Inflammatory macrophage treated with lipopolysaccharide for 1 hour (primary cell): ENCODE results near the gene XRN1.
"Not testable (repeated sequence)": the region's sequence is repeated elsewhere in the genome, so short reads cannot be mapped to it uniquely, and the experiment has no call there.

ENCODE experiments used
- DNase-seq, 2 donors: peaks; one replicate each; pipeline ENCODE4 v3.0.0-alpha.2; 2020 to 2022

Gene XRN1

GRCh38 chr3:142433110-142433509, 14.7 kb downstream of the XRN1 start:
- DNase-seq: no peak

GRCh38 chr3:142429582-142429981, 18.3 kb downstream of the XRN1 start:
- DNase-seq: no peak

DNA sequence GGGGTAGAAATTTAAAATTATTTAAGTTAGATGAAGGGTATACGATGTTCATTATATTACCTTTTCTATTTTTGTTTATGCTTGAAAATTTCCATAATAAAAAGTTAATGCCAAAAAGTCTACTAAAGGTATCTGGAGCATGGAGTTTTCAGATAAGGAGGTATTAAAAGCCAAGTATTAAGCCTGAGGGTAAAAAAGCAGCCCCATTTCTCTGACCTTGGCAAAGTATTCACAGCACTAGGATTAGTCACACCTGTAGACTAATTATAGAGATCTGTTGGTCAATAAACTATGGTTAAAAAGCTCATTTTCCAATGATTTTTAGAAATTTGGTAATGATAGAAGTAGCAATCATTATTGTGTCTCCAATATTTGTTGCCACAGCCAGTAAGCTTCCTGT, 23.1 kb downstream of the XRN1 start:
- no peak for DNase-seq

DNA sequence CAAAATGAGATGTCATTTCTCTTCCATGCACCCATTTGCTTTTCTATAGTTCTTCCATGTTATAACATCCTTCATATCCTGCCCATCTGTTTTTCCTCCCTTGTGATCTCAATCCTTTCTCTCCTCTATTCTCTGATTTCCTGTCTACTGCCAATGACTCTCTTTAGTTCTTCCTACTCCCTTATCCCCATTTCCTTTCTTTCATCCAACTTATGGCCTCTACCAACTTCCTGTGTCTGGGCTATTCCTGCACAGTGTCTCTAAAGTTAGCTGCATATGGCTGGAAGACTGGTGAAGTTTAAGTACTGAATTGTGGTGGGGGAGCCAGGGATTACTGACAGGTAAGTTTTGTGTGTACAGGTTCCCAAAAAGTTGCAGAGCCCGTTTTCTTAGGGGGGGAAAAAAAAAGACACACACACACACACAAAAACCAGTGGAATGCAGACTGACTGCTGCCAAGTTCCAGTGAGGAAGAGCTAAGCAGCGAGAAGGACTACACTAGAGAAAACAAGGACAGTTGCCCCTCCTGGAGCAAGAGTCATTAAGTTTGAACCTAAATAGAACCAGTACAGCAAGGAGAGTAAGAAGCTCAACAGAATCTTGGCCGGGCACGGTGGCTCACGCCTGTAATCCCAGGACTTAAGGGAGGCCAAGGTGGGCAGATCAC, 28.8 kb downstream of the XRN1 start:
- no peak for DNase-seq

- DNase-seq: no peak
Observed at GRCh38 chr3:142417302-142417701, 30.5 kb downstream of the XRN1 start.

- DNase-seq: not testable (repeated sequence)
Observed at GRCh38 chr3:142400537-142400936, 47.3 kb downstream of the XRN1 start.

- no peak for DNase-seq
Observed at GRCh38 chr3:142394921-142395622, 52.8 kb downstream of the XRN1 start.

DNA sequence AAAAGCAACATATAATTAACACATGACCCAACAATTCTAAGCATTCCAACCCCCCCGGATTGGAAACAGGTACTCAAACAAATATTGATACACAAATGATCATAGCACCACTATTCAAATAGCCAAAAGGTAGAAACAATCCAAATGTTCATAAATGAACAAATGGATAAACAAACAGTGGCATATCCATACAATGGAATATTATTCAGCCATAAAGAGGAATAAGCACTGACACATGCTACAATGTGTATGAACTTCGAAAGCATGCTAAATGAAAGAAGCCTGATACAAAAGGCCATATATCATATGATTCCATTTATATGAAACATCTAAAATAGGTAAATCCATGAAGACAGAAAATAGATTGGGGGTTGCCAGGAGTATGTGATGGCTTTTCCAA, 62.8 kb downstream of the XRN1 start:
- no peak for DNase-seq

GRCh38 chr3:142374687-142375086, 73.2 kb downstream of the XRN1 start:
- DNase-seq: no peak

DNA sequence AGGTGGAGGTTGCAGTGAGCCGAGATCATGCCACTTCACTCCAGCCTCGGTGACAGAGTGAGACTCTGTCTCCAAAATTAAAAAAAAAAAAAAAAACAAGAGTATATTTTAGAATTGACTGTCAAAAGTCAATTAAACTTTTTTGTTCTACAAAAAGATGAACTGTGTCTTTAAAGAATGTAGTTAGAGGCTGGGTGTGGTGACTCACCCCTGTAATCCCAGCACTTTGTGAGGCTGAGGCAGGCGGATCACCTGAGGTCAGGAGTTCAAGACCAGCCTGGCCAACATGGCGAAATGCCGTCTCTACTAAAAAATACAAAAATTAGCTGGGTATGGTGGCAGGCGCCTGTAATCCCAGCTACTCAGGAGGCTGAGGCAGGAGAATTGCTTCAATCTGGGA, 78.3 kb downstream of the XRN1 start:
- not testable (repeated sequence) for DNase-seq

DNA sequence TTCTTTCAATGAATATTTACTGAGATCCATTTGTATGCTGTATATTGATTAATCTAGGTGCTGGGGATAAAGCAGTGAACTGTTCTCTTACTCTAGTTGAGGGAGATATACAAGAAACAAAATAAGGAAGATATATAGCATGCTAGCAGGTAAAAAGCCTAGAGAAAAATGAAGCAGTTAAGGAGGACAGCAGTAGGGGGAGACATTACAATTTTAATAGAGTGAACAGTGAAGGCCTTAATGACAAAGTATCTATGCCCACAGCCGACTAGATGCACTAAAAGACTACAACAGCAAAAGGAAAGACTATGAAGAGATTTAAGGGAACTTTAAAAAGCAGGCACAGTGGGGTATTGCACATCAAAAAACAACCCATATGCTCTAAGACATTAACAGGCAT, 81.4 kb downstream of the XRN1 start:
- DNase-seq: no peak

DNA sequence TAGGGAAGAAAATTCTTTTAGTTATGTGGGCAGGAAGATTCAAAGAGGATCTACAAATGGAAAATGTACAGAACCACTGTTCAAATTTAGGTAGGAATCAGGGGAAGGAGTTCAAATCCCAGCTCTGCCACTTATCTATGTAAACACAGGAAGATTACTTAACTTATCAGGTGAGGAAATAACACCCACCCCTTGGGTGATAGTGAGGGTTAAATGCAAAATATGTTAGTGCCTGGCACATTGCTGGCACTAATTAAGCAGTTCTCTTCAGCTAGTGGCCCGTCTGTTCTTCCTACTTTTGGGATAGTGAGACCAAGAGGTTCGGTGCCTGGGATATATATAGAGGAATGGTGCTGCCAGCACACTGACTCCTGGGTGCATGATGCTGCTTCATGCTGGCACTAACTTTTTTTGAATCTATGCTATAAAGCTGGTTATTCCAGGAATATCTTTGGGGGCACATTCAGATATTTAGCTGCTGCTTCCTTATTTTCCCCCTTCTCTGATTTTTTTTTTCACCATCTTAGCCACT, 83.8 kb downstream of the XRN1 start:
- DNase-seq: no peak

- not testable (repeated sequence) for DNase-seq
Observed at GRCh38 chr3:142363433-142363832, 84.4 kb downstream of the XRN1 start.

DNA sequence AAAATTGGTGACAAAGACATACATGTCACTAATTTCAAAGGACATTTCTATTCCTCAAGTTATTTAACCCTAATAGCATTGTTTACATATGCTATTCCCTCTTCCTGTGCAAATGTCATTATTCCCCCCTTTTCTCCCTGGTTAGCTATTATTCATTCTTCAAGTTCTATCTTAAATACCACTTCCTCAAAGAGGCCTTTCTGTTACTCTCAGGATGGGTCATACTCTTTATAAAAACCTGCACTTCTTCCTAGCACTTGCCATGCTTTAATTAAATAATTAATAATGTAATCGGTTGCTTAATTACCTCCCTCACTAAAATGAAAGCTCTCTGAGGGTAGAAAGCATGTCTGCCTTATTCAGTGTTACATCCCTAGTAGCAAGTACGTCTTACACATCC, 88.5 kb downstream of the XRN1 start:
- no peak for DNase-seq

- no peak for DNase-seq
Observed at GRCh38 chr3:142356818-142357217, 91.0 kb downstream of the XRN1 start.

DNA sequence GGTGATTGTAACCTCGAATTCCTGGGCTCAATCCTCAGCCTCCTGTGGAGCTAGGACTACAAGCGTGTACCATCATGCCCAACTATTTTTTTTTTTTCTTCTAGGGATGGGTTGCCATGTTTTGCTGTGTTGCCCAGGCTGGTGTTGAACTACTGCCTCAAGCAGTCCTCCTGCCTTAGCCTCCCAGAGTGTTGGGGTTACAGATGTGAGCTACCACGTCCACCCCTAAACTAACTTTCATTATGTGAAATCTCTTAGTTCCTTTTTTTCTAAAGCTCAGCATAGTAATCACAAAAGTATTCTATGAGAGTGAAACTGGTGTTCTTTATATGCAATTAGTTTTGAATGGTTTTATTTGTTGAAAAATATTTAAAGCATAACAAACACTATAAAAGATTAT, 92.1 kb downstream of the XRN1 start:
- DNase-seq: peak in 1 of 2 donors; percentile 12

DNA sequence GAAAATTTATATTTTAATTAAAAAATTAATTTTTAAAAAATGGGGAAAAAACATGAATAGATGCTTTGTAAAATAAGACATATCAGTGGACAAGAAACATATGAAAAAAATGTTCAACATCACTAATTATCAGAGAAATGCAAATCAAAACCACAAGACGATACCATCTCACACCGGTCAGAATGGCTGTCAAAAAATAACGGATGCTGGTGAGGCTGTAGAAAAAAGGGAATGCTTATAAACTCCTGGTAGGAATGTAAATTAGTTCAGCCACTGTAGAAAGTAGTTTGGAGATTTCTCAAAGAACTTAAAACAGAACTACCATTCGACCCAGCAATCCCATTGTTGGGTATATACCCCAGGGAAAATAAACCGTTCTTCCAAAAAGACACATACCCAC, 93.8 kb downstream of the XRN1 start:
- DNase-seq: no peak

GRCh38 chr3:142353571-142353970, 94.3 kb downstream of the XRN1 start:
- DNase-seq: no peak

DNA sequence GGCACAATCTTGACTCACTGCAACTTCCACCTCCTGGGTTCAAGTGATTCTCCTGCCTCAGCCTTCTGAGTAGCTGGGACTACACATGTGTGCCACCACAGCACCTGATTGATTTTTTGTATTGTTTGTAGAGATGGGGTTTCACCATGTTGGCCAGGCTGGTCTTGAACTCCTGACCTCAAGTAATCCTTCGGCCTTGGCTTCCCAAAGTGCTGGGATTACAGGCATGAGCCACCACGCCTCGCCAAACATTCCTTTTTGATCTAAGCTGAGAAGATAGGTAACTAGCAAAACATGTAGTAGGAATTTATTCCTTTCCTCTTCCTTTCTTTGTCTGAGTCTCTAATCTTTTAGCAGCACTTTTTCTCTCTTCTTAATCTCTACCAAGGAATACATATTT, 95.1 kb downstream of the XRN1 start:
- DNase-seq: not testable (repeated sequence)

- DNase-seq: no peak
Observed at GRCh38 chr3:142348460-142348859, 99.4 kb downstream of the XRN1 start.

GRCh38 chr3:142337994-142338393, 109.8 kb downstream of the XRN1 start:
- peak; percentile 56 to 81 for DNase-seq

- DNase-seq: no peak
Observed at GRCh38 chr3:142332390-142332789, 115.4 kb downstream of the XRN1 start.

GRCh38 chr3:142324275-142324953, 123.4 kb downstream of the XRN1 start:
- DNase-seq: not testable (repeated sequence)

DNA sequence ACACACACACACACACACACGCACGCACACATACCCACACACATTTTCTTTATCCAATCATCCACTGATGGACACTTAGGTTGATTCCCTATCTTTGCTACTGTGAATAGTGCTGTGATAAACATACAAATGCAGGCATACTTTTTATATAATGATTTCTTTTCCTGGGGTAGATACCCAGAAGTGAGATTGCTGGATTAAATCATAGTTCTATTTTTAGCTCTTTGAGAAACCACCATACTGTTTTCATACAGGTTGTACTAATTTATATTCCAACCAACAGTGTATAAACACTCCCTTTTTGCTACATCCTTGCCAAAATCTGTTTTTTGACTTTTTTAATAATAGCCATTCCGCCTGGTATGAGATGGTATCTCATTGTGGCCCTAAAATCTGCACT, 127.9 kb downstream of the XRN1 start:
- no peak for DNase-seq
